ENCODE data around the gene PPT1. TPM values are rescaled to one million over a fixed set of nuclear protein-coding genes. Genes with fewer than 3 reads are reported as not detected.

PPT1 gene
- total and polyA plus RNA-seq, 2 of the 13 experiments (the other 11 are each of a cell fraction or from before 2014, with no cell fraction given), result 129 TPM

- no peak for TF ChIP-seq ASH2L (IDR thresholded peaks at IDR 0.05; ENCODE audit: insufficient read length, low read depth, low read length)
Measured at GRCh38 chr1:40092241-40092640, 4.8 kb downstream of the PPT1 start (continued).

GRCh38 chr1:40090652-40091355 lies 6.2 kb downstream of the PPT1 start:
- no peak overlapping the region for H3K27ac ChIP-seq (ENCODE audit: extremely low read length, insufficient read depth, low read length)
- H2AFZ ChIP-seq (ENCODE audit: low read length), result no peak overlapping the region
- H3K27me3 ChIP-seq (ENCODE audit: control insufficient read depth in 1 of 2, insufficient read depth in 2 of 2, low read length in 2 of 2), result no peaks in the 10 kb centered on the region
- H3K36me3 ChIP-seq (replicated peaks in 1 of 2; ENCODE audit: control insufficient read depth in 1 of 2, insufficient read depth in 2 of 2, low read length in 2 of 2), result peaks cover 20 to 52% of the 10 kb centered on the region in 2 experiments
- FAIRE-seq (no peak), DNase-seq (ENCODE audit: low spot score) (no peak), ATAC-seq (no peak)
- BruUV-seq (replicated peaks), result no TSS peak
- H3K9me3 ChIP-seq (ENCODE audit: low read length), result no peaks in the 10 kb centered on the region
- H3K79me2 ChIP-seq (ENCODE audit: insufficient read depth, low read length), result peaks cover 4% of the 10 kb centered on the region
- no peak overlapping the region for H3K9ac ChIP-seq (ENCODE audit: insufficient read depth, low read depth, low read length)
- H3K4me3 ChIP-seq (replicated peaks in 1 of 3; ENCODE audit: insufficient read depth in 1 of 3, low read depth in 2 of 3, low read length in 3 of 3), result no peak overlapping the region
- in situ Hi-C loops (cut with HindIII; ENCODE audit: extremely low pct_ligation_motif_present, low pct_unique_long_range_greater_than_20kb) (no loop called here), intact Hi-C loops (cut with micrococcal nuclease; ENCODE audit: unreplicated experiment) (no loop called here)
- no peak overlapping the region for H3K4me2 ChIP-seq (ENCODE audit: low read depth, low read length)
- TF ChIP-seq SP1 (IDR thresholded peaks at IDR 0.05) (no peak), SP1 (CRISPR knock-in tag; IDR thresholded peaks at IDR 0.05) (no peak), MIXL1 (CRISPR knock-in tag; IDR thresholded peaks at IDR 0.05) (no peak), TEAD3 (CRISPR knock-in tag; optimal IDR thresholded peaks at IDR 0.05; ENCODE audit: borderline replicate concordance) (no peak), RARA (CRISPR knock-in tag; IDR thresholded peaks at IDR 0.05) (no peak), RFX3 (CRISPR knock-in tag; IDR thresholded peaks at IDR 0.05) (no peak), ZNF713 (CRISPR knock-in tag; IDR thresholded peaks at IDR 0.05) (no peak), ZNF607 (CRISPR knock-in tag; IDR thresholded peaks at IDR 0.05; ENCODE audit: borderline replicate concordance) (no peak), NFATC3 (CRISPR knock-in tag; IDR thresholded peaks at IDR 0.05) (no peak), HES4 (CRISPR knock-in tag; IDR thresholded peaks at IDR 0.05; ENCODE audit: borderline replicate concordance) (no peak), ZNF660 (CRISPR knock-in tag; IDR thresholded peaks at IDR 0.05; ENCODE audit: borderline replicate concordance, low read depth) (no peak), SKIL (CRISPR knock-in tag; IDR thresholded peaks at IDR 0.05; ENCODE audit: borderline replicate concordance) (no peak), CENPT (CRISPR knock-in tag; IDR thresholded peaks at IDR 0.05; ENCODE audit: low read depth) (no peak), ZIK1 (CRISPR knock-in tag; IDR thresholded peaks at IDR 0.05; ENCODE audit: borderline replicate concordance, low read depth) (no peak), MED13 (CRISPR knock-in tag; IDR thresholded peaks at IDR 0.05) (no peak), ZFP37 (CRISPR knock-in tag; IDR thresholded peaks at IDR 0.05; ENCODE audit: borderline replicate concordance) (no peak), ZNF207 (IDR thresholded peaks at IDR 0.05; ENCODE audit: borderline replicate concordance) (no peak), ZNF780A (CRISPR knock-in tag; IDR thresholded peaks at IDR 0.05) (no peak), PBX3 (CRISPR knock-in tag; IDR thresholded peaks at IDR 0.05; ENCODE audit: borderline replicate concordance) (no peak), CEBPB (IDR thresholded peaks at IDR 0.05; ENCODE audit: borderline replicate concordance, low read depth, low read length) (no peak), ZEB1 (IDR thresholded peaks at IDR 0.05; ENCODE audit: insufficient replicate concordance, low read depth) (no peak)
- peaks cover 19% of the 10 kb centered on the region for H3K4me1 ChIP-seq (ENCODE audit: insufficient read depth, low read length)
- H4K20me1 ChIP-seq (ENCODE audit: insufficient read depth, low read length), result no peaks in the 10 kb centered on the region
- ChIA-PET POLR2A (no interaction called here), CTCF (ENCODE audit: low intra/inter-chr PET ratio, low total read pairs) (no interaction called here)
- WGBS (ENCODE audit: low lambda C conversion rate), result 97% methylated on average over 5 of the region's 5 CpGs
